GM21390 (cell line): ENCODE data around the gene NTN5.
A peak's percentile ranks its signal among the peaks of the same experiment; 100 is the strongest.
"Not testable (repeated sequence)": the region's sequence is repeated elsewhere in the genome, so short reads cannot be mapped to it uniquely, and the experiment has no call there.

ENCODE experiments used
- ATAC-seq: cut with Tn5 transposase; IDR thresholded peaks from one replicate; pipeline ENCODE4 v1.9.1; 2021; ENCODE audit not compliant: unreplicated experiment

The NTN5 gene

DNA sequence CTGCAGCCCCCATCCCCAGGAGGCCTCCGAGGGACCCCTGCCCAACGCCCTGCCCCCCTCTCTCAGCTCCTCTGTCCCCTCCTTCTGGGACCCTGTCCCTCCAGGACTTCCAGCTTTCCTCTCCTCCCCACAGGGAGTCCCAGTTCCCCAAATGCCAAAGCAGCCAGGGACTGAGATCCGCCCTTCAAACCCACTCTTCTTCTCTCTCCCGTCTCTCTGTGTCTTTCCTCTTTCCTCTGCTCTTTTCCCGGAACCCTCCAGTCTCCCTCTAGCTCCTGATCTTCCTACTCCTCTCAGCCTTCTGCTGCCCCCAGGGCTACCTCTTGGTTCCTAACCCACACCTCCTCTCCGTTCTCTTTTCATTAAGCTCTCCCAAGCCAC lies 27.2 kb downstream of the NTN5 start:
- no peak for ATAC-seq

DNA sequence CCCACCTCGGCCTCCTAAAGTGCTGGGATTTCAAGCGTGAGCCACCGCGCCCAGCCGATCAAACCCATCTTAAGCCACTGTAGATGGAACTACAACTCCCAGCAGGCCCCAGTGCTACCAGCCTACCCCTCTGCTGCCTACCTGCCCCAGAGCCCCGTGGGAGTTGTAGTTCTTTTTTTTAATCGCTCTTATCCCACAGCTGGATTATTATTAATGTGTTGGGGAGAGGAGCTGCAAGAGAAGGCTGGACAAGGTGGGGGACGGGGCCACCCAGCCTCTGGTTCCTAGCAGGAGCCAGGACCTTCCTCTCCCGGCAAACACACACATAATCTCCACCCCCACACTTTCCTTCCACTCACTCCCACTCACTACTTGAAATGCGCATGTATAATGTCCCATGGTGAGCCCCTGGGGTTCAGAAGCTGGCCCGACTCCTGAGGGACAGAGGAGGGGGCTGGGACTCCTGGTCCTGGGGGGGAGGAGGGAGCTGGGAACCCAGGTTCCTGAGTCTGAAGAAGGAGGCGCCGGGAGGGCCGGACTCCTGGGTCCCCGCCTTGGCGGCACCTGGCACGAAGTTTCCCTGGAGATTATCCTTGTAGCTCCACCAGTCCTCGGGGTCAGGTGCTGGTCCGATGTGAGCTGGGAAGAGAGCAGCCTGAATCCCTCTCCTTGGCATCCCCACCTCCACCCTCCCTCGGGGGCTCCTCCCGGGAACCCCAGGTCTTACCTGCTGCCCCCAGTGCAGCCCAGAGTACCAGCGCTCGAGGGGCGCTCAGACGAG lies 27.8 kb downstream of the NTN5 start:
- ATAC-seq: no peak

DNA sequence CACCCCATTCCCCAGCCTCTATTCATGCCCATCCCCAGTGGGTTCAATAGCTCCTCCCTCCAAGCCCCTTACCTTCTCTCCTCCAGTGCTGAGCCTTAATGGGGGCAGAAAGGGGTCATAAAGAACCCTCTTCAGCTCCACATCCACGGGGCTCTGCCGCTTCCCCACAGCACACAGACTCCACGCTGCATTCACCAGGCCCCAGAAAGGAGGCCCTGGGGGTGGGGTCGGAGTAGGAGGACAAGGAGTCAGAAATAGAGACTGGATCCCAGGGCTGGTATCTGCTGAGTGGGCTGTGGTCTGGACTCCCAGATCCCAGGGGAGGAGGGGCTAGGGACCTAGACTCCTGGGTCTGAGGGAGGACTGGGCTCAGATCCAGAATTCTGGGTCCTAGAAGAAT lies 28.5 kb downstream of the NTN5 start:
- no peak for ATAC-seq

DNA sequence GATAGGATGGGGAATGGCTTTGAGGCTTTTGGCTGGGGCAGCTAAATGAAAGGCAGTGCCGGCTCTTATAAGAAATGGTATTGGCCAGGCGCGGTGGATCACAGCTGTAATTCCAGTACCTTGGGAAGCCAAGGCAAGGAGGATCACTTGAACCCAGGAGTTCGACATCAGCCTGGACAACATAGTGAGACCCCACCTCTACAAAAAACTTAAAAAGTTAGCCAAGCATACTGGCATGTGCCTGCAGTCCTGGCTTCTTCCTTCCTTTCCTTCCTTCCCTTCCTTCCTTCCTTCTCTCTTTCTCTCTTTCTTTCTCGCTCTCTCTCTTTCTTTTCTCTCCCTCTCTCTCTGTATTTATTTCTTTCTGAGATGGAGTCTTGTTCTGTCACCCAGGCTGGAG lies 30.0 kb downstream of the NTN5 start:
- no peak for ATAC-seq

DNA sequence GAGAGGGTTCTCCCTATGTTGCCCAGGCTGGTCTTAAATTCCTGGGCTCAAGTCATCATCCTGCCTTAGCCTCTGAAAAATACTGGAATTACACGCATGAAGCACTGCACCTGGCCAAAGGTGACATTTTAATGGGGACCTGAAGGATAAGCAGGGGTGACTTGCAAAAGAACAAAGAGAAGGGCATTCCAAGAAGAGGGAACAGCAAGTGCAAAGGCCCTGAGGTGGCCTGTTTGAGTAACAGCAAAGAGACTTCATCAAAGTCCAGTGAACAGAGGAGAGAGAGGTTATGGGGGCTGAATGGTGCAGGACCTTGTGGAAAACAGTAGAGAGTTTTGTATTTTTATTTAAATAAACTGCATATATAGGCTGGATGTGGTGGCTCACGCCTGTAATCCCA lies 31.0 kb downstream of the NTN5 start:
- ATAC-seq: no peak

DNA sequence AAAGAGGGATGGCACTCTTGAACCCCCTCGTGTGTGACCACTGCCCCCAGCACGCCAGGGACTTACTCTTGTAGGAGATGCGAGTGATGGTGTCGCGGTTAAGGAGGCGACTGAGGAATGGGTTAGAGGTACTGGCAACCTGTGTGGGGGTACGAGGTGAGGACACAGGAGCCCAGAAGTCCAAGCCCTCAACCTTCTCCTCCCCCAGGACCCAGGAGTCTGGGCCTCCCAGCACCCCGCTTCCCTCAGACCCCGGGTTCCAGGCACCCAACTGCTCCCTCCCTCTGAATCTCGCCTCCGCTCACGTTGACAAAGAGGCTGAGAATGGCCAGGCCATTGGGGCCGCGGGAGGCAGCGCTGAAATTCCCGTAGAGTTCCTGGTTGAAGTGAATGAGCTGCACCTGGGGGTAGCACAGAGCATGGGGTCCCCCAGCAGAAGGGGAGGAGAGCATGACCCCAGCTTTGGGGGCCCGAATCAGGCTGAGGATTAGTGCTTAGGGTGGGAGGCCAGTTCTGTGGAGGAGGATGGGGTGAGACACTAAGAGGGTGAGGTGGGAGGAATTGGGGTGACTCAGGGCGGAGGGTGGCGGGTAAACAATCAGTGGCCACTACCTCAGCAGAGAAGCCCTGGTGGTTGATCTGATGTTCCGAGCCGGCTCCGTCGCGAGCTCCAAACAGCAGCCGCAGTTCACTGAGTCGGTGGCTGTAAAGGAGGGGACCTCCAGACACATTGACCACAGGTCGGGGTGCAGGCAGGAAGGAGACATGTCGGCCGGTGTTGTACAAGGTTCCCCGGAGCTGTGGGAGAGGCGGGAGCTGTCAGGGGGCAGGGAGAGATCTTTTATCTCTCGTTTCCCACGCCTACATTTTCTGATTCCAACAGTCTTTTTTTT lies 33.1 kb downstream of the NTN5 start:
- no peak for ATAC-seq

DNA sequence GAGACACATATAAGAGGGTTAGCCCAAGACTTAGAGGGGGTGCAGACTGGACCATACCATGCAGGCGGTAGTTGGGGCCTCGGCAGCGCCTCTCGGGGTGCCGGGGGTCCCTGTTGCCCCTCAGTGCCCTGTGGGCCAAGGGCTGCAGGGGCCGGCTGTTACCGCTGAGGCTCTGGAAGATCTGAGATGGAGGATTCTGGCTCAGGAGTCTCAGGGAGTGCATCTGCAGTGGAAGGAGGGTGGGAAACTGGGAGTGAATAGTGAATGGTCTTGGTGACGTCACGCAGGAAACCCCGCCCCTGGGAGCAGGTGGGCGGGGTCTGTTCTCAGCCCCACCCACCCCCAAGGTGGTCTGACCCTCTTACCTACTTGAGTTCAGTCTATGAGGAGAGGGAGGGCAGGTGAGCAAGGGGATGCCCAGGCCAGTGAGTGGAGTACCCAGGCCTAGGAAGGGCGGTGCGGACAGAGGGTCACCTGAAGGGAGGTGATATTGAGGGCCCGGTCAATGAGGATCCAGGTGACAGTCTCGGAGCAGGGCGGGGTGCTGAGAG lies 33.9 kb downstream of the NTN5 start:
- no peak for ATAC-seq

DNA sequence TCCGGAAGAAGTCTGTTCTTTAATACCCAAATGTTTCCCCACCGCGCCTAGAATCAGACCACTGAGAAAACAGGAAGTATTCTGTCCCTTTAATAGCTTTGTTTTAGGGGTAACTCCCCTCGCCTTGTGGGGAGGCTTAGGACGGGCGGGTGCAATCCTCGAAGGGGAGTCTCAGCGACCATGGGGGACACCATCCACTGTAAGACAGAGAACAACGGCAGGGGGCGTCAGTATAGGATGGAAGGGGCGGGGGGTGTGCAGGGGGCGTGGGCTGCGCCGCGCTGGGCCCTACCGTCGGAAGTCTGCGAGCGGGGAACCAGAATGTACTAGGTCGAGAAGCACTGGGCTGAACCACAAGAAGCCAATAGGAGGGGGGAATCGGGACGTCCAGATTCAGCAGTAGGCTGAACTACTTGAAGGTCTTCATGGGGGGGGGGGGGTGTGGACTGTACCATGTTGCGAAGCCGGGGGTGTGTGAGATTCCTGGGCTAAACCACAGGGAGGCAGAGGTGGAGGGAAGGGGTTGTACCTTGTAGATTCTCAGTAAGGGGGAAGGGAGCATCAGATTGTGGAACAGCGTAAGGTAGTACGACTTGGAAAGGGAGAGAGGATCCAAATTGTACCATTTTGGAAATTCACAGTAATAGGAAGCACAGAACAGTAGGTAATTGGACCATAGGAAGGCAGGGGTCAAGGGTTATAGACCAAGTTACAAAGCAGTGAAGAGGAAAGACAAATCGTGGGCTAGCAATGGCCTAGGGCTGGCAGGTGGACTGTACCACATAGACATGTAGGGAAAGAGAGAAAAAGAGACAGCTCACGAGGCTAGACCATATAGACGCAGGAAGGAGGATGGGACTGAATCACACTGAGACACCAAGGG lies 34.6 kb downstream of the NTN5 start:
- peak; percentile 4 for ATAC-seq

DNA sequence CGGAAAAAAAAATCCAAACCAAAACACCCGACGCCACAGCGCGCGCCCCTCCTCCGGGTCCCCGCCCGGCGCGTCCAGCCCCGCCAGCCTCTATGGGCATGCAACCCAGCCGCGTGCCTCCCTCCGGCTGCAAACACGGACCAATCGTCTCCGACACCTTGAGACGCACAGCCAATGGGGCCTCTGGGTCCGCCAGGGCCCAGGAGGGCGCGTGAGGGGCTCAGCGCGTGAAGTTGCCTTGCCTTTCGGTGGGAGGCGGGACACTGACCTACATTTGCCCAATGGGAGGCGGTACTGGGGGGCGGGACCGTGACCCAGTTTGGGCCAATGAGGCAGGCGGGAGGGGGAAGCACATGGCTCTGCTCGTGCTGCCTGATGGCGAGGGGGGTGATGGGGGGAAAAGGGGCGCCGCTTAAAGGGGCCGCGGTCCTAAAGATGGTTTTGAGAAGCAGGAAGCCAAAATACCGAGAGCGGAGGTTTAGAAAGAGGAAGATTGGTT lies 35.3 kb downstream of the NTN5 start:
- peak; percentile 69 for ATAC-seq

DNA sequence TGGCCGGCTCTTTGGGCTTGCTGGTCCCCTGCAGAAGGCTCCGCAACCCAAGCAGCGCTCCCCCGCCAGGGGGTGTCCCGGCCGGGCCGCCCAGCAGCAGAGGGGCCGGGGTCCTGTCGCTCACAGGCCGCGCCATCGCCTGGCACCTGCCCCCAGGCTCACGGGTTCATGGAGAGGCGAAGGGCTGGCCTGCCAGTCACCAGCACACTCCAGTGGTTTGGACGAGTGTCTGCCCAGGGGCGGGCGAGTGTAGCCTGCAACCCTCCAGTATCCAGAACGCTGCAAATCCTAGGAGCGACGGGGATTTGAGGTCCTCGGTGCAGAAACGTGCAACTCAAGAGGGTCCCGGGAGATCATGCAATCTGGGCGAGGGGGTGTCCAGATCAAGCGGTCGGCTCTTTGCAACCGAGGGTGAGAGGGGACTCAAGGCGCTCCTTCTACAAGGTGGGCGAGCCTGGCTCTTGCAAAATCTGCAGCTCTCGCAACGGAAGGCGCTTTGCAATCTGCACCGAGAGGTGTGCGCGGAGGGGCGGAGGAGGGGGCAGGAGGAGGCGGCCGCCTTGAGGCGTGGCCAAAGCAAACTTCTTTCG lies 35.9 kb downstream of the NTN5 start, which contains the start of gene DBP:
DBP (minus strand) TSS at position 521 of the 590 bp plus-strand sequence; CDS start at position 136, 385 bp downstream.
- ATAC-seq: peak; percentile 1

DNA sequence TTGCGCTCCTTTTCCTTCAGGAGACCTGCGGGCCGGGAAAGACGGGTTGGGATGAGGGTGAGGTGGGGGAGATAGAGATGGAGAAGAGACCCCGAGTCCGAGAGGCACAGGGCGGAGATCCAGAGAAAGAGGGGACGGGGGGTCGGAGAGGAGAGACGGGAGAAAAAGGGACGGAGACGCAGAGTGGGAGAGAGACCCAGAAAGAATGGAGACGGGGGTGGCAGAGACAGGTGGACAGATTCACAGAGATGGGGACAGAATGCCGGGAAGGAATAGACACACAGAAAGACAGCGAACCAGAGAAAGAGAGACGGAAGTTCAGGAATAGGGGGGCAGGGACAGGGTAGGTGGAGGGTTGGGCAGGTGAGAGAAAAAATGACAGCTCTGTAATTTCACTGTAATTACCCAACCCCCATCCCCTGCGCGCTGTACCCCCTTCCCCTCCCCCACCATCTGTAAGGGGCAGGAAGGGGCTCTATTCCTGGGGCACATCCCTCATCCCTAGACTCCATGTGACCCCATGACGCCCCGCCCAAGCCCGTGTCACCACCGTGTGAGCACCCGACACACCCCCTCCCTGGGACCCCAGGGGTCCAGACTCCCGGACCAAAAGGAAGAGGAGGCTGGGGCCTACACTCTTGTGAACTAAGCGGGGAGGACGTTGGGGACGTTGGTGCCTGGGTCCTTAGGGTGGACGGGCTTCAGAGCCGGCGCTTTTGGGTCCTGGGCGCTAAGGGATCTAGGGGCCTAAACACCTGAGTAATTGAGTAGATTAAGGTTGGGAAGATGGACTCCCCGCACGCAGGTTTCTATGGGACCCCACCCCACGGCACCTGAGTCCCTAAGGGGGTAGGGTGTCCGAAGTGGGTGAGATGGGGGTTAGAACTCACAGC lies 36.6 kb downstream of the NTN5 start:
- ATAC-seq: no peak

DNA sequence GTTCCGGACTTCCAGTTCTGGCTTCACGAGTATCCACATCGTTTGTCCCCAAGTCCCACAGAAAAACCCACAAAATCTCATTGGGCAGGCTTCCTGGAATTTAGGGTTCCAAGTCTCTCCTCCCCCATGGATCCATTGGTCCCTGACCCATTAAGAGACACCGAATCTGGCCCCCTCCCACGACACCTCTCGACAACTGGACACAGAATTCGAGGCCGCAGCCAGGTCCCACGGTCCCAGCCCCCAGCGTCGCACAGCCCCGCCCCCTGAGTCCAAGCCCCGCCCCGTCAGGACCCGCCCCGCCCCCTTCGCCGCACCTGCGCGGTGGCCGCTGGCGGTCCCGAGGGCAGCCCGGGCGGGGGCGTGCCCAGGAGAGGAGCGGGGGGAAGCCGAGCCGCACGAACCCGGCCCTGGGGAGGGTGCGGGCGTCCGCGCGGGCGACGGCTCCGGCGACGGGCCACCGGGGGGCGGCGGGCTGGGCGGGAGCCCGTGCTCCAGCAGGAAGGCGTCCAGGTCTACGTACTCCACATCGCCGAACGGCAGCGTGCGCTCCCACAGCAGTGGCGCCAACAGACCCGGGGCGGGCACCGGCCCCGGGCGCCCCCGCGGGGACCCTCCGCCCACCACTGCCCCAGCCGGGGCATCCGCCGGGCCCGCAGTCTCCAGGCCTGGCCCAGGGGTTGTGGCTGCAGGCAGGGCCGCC lies 37.4 kb downstream of the NTN5 start:
- ATAC-seq: no peak

DNA sequence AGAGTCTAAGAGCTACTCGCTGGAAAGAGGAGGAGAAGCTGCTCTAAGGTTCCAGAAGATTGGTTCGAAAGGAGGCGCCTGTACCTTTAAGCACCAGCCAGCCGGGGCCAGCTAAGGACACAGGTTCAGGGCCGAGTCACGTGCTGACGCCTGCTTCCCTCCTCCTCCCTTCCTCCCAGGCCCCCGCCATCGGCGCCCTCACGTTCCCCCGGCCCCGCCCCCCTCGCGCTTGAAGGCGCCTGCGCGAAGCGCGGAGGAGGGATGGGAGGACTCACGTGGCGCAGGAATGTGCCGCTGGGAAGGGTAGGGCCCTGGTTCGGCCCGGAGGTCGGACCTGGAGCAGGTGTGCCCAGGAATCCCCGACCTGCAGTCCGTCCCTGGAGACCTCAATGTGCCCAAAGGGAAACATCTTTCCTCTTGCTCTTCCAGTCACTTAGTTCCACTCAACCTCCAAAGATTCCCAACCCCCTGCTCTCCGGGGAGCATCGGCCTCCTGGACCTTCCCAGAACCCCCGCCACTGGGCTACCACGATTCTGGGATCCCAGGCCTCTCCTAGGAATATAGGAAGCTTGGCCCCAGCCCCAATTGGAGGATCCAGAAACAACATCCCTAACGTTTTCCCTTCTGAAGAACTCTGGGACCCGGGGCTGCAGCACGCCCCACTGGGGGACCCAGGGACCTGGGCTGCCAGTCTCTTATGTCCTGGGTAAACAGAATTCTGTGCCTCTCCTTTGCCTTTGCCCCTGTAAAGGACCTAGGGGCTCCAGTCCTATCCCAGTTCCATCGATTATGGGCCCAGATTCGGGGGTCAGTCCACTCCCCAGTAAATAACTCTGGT lies 38.2 kb downstream of the NTN5 start:
- no peak for ATAC-seq

DNA sequence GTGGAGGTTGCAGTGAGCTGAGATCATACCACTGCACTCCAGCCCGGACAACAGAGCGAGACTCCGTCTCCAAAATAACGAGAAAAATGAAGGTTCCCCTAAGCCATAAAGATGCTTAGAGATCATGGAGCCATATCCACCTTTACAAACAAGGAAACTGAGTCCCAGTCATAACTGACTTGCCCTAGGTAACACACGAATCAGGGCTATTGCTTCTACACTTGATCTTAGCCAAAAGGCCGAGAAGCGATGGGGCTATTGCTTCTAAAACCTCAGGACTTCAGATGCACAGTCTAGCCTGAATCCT lies 38.8 kb downstream of the NTN5 start:
- no peak for ATAC-seq

DNA sequence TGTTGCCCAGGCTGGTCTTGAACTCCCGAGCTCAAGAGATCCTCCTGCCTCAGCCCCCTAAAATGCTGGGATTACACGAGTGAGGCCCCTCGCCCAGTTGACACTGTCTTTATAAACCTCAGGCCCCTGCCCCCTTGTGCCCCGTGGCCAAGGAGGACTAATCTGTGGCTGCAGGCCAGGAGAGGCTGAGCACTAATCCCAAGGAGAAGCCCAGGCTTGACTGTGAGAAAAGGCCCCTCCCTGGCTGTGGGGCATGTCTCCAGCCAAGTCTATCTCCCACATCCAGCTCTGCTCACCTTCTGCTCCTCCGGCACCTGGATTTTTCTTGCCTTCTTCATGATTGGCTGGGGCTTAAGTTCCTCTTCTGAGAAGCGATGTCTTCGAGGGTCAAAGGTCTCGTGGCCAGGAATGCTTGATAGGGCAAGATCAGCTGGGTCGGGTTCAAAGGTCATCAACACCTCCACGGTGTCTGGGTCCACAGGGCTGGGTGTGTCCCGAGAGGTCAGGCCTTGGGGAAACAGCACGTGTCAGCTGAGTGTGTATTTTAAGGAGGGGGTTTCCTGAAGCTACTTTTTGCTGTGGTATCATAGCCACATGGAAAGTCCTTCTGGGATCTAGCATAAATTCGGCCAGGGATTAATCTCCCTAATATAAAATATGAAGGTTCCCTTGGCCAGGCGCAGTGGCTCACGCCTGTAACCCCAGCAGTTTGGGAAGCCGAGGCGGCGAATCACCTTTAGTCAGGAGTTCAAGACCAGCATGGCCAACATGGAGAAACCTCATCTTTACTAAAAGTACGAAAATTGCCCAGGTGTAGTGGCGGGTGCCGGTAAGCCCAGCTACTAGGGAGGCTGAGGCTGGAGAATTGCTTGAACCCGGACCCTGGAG lies 39.4 kb downstream of the NTN5 start:
- no peak for ATAC-seq

DNA sequence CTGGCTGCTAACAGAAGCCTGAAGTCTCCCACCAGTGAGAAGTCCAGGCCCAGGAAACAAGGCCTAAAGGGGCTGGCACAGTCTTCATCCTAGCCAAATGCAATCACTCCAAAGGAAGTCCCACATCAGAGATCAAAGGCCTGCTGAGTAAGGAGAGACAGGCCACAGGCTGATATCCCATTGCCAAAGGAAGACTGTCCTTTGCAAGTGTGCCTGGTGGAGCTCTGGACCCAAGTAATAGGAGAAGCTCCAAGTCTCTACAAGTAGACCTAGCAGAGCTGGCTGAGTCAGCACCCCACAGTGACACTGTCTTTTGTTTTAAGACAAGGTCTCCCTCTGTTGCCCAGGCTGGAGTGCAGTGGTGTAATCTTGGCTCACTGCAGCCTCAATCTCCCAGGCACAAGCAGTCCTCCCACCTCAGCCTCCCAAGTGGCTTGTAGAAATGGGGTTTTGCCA lies 40.1 kb downstream of the NTN5 start:
- no peak for ATAC-seq

DNA sequence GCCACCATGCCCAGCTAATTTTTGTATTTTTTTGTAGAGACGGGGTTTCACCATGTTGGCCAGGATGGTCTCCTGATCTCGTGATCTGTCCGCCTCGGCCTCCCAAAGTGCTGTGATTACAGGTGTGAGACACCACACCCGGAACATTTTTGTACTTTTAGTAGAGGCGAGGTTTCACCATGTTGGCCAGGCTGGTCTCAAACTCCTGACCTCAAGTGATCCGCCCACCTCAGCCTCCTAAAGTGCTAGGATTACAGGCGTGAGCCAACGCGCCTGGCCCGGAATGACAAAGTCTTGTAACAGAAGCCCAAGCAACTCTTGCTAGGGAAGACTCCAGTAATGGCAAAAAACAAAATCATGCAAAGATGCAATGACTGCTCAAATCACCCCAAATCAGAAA lies 40.5 kb downstream of the NTN5 start:
- ATAC-seq: not testable (repeated sequence)
